Ureter (tissue), 1 donor: ENCODE results near the gene CYB5D1. TPM values are rescaled to one million over a fixed set of nuclear protein-coding genes. Genes with fewer than 3 reads are reported as not detected.
A peak's percentile ranks its signal among the peaks of the same experiment; 100 is the strongest.

ENCODE experiments used
- DNase-seq: peaks from one replicate; pipeline ENCODE4 v3.0.0-alpha.2; 2020; ENCODE audit warnings: low spot score
- total RNA-seq: library from RNA; stranded (reverse); gene quantifications from one replicate; pipeline ENCODE4 v1.2.4, GENCODE V29; 2023
- donor health status: DM: yes; HTN: yes; CAD: no.

CYB5D1 gene
- total RNA-seq, 1 donor from 2014 or later: 15.7 TPM

GRCh38 chr17:7833795-7834541 is 23.8 kb upstream of the CYB5D1 start, which contains the start of gene KDM6B:
TSS of gene KDM6B (plus strand) at chr17:7834217. CDS start at chr17:7845555, 11,338 bp downstream.
- DNase-seq: peak; percentile 96

- DNase-seq: no peak
Measured at GRCh38 chr17:7834542-7834956, 23.3 kb upstream of the CYB5D1 start.

GRCh38 chr17:7834957-7835813 is 22.6 kb upstream of the CYB5D1 start:
- DNase-seq: peak; percentile 98

GRCh38 chr17:7835814-7836595 is 21.8 kb upstream of the CYB5D1 start:
- DNase-seq: no peak

- peak; percentile 93 for DNase-seq
Measured at GRCh38 chr17:7836596-7837407, 21.0 kb upstream of the CYB5D1 start.

- DNase-seq: no peak
Measured at GRCh38 chr17:7837408-7838088, 20.3 kb upstream of the CYB5D1 start.

- no peak for DNase-seq
Measured at GRCh38 chr17:7838090-7839075, 19.4 kb upstream of the CYB5D1 start.

- DNase-seq: no peak
Measured at GRCh38 chr17:7839190-7839875, 18.5 kb upstream of the CYB5D1 start.

GRCh38 chr17:7839876-7840261 is 17.9 kb upstream of the CYB5D1 start:
- DNase-seq: no peak

GRCh38 chr17:7840441-7840840 is 17.4 kb upstream of the CYB5D1 start:
- no peak for DNase-seq

GRCh38 chr17:7840875-7841274 is 16.9 kb upstream of the CYB5D1 start:
- no peak for DNase-seq

- peak; percentile 91 for DNase-seq
Measured at GRCh38 chr17:7841396-7841914, 16.3 kb upstream of the CYB5D1 start.

GRCh38 chr17:7841915-7842379 is 15.9 kb upstream of the CYB5D1 start:
- DNase-seq: peak; percentile 96

- no peak for DNase-seq
Measured at GRCh38 chr17:7842380-7843256, 15.2 kb upstream of the CYB5D1 start.

GRCh38 chr17:7843257-7843535 is 14.6 kb upstream of the CYB5D1 start:
- DNase-seq: no peak

GRCh38 chr17:7843536-7844291 is 14.1 kb upstream of the CYB5D1 start:
- no peak for DNase-seq
